Testis (tissue), 2 donors: ENCODE data around the gene GLRX5.

ENCODE experiments used
- CTCF ChIP-seq, 3 experiments: fragments of 450-650 bp in 2 of 3; fragments of 200-600 bp in 1 of 3; sonication (generic) in 1 of 3; IDR thresholded peaks; one replicate each; pipeline ENCODE4 v1.5.1; 2016 to 2019; ENCODE audit warnings: antibody characterized with exemption in 3 of 3, mild to moderate bottlenecking in 2 of 3, moderate library complexity in 1 of 3
- POLR2A ChIP-seq: fragments of 450-650 bp; IDR thresholded peaks from one replicate; pipeline ENCODE4 v1.6.1; 2017; ENCODE audit warnings: antibody characterized with exemption, mild to moderate bottlenecking, moderate library complexity

GRCh38 chr14:95521001-95521400 lies 13.8 kb upstream of the GLRX5 start:
- TF ChIP-seq CTCF (IDR thresholded peaks at IDR 0.05) (no peak), POLR2A (no peak)
